A673 (cell line): ENCODE data around the gene ZWINT. TPM values are rescaled to one million over a fixed set of nuclear protein-coding genes. Genes with fewer than 3 reads are reported as not detected.

Source experiments
- BruUV-seq: library from RNA; stranded (reverse); fragments of 400-500 nt; replicated peaks from 2 replicates; lab custom pipeline; 2021; lab: Mats Ljungman, UMichigan
- CTCF ChIA-PET: fragments of 300-600 bp; sonication (Branson Sonifier 250); formaldehyde crosslinking; loops from one replicate; lab custom pipeline; 2022; ENCODE audit warnings: antibody characterized with exemption; lab: Charles Lee
- POLR2A ChIA-PET: fragments of 300-600 bp; sonication (Branson Sonifier 250); formaldehyde crosslinking; loops from one replicate; lab custom pipeline; 2022; ENCODE audit warnings: antibody characterized with exemption; ENCODE audit not compliant: low non-redundant PET; lab: Charles Lee
- DNase-seq: peaks from one replicate; pipeline ENCODE4 v3.0.0-alpha.2; 2015; ENCODE audit warnings: low spot score
- H3K27ac ChIP-seq: fragments of 200-600 bp; sonication (generic); 2 replicates; pipeline ENCODE4 v1.5.1; 2016; ENCODE audit warnings: mixed run types, low read depth, mild to moderate bottlenecking, mixed read lengths, antibody characterized with exemption, low read length; ENCODE audit not compliant: poor library complexity, severe bottlenecking
- H3K27me3 ChIP-seq: fragments of 200-600 bp; sonication (generic); replicated peaks from 2 replicates; pipeline ENCODE4 v1.6.1; 2017; ENCODE audit warnings: mixed run types, low read depth, mild to moderate bottlenecking, mixed read lengths, antibody characterized with exemption, low read length; ENCODE audit not compliant: insufficient read depth, poor library complexity
- H3K36me3 ChIP-seq: fragments of 200-600 bp; sonication (generic); 2 replicates; pipeline ENCODE4 v1.6.1; 2016; ENCODE audit warnings: mixed run types, mild to moderate bottlenecking, mixed read lengths, antibody characterized with exemption, low read length; ENCODE audit not compliant: insufficient read depth, poor library complexity, severe bottlenecking
- H3K4me1 ChIP-seq: fragments of 200-600 bp; sonication (generic); 2 replicates; pipeline ENCODE4 v1.6.1; 2017; ENCODE audit warnings: mixed run types, mild to moderate bottlenecking, mixed read lengths, antibody characterized with exemption, low read length; ENCODE audit not compliant: insufficient read depth, poor library complexity, severe bottlenecking
- H3K4me3 ChIP-seq: fragments of 200-600 bp; sonication (generic); 2 replicates; pipeline ENCODE4 v1.5.1; 2016; ENCODE audit warnings: low read depth, mixed run types, mild to moderate bottlenecking, mixed read lengths, low read length; ENCODE audit not compliant: poor library complexity, severe bottlenecking
- H3K9me3 ChIP-seq: fragments of 200-600 bp; sonication (generic); 2 replicates; pipeline ENCODE4 v1.6.1; 2016; ENCODE audit warnings: mixed run types, low read depth, mild to moderate bottlenecking, mixed read lengths, antibody characterized with exemption, low read length; ENCODE audit not compliant: poor library complexity, severe bottlenecking
- CTCF ChIP-seq: fragments of 300-800, 200-600 bp; sonication (generic); conservative IDR thresholded peaks from 2 replicates; pipeline ENCODE4 v1.5.1; 2017; ENCODE audit warnings: low read depth, mild to moderate bottlenecking, antibody characterized with exemption, low read length, moderate library complexity, mixed read lengths
- EZH2 ChIP-seq: fragments of 200-600 bp; sonication (generic); IDR thresholded peaks from 2 replicates; pipeline ENCODE4 v1.6.1; 2017; ENCODE audit warnings: borderline replicate concordance, low read depth, mild to moderate bottlenecking, mixed read lengths, antibody characterized with exemption, low read length; ENCODE audit not compliant: poor library complexity, severe bottlenecking
- intact Hi-C: fragments of 100-400 bp; cut with micrococcal nuclease; formaldehyde crosslinking; loops from one replicate; pipeline ENCODE4 v1.10.0; 2022; ENCODE audit not compliant: unreplicated experiment
- total RNA-seq: library from RNA; stranded (reverse); gene quantifications from 2 replicates; pipeline ENCODE4 v1.2.3, GENCODE V29; 2021

Gene ZWINT
- total RNA-seq, 1 experiment from 2014 or later, result 112 TPM

GRCh38 chr10:56317603-56318002, 43.5 kb downstream of the ZWINT start:
- Histone ChIP-seq H3K27me3 (no peaks in the 10 kb centered on the region), H3K36me3 (no peaks in the 10 kb centered on the region), H3K27ac (no peak overlapping the region), H3K4me1 (no peaks in the 10 kb centered on the region), H3K4me3 (no peak overlapping the region), H3K9me3 (peaks cover 12% of the 10 kb centered on the region)
- POLR2A ChIA-PET, result no interaction called here
- no TSS peak for BruUV-seq
- intact Hi-C loops, result no loop called here
- no peak for TF ChIP-seq CTCF
- TF ChIP-seq EZH2, result no peak
- no peak for DNase-seq
- CTCF ChIA-PET, result no interaction called here

GRCh38 chr10:56316603-56317002, 44.5 kb downstream of the ZWINT start:
- no TSS peak for BruUV-seq
- ChIA-PET POLR2A (no interaction called here), CTCF (no interaction called here)
- no peaks in the 10 kb centered on the region for H3K36me3 ChIP-seq
- no peak for DNase-seq
- peaks cover 12% of the 10 kb centered on the region for H3K9me3 ChIP-seq
- no peak overlapping the region for H3K4me3 ChIP-seq
- H3K27me3 ChIP-seq, result no peaks in the 10 kb centered on the region
- no peaks in the 10 kb centered on the region for H3K4me1 ChIP-seq
- intact Hi-C loops, result no loop called here
- H3K27ac ChIP-seq, result no peak overlapping the region
- no peak for TF ChIP-seq EZH2
- no peak for TF ChIP-seq CTCF
